HG03280 (cell line): ENCODE data around the gene ENOX1.
"Not testable (repeated sequence)": the region's sequence is repeated elsewhere in the genome, so short reads cannot be mapped to it uniquely, and the experiment has no call there.

Experiments
- ATAC-seq: cut with Tn5 transposase; IDR thresholded peaks from one replicate; pipeline ENCODE4 v1.9.1; 2021; ENCODE audit warnings: mild to moderate bottlenecking, moderate library complexity; ENCODE audit not compliant: unreplicated experiment

ENOX1 gene

GRCh38 chr13:43441899-43442499 is 344.8 kb downstream of the ENOX1 start:
- no peak for ATAC-seq

- no peak for ATAC-seq
Measured at GRCh38 chr13:43441464-43441863, 345.3 kb downstream of the ENOX1 start.

GRCh38 chr13:43434191-43434590 is 352.6 kb downstream of the ENOX1 start:
- ATAC-seq, result no peak

- ATAC-seq, result no peak
Measured at GRCh38 chr13:43433691-43434141, 353.1 kb downstream of the ENOX1 start.

- ATAC-seq, result no peak
Measured at GRCh38 chr13:43432958-43433357, 353.8 kb downstream of the ENOX1 start.

GRCh38 chr13:43431841-43432240 is 354.9 kb downstream of the ENOX1 start:
- ATAC-seq, result no peak

- ATAC-seq, result no peak
Measured at GRCh38 chr13:43431290-43431716, 355.5 kb downstream of the ENOX1 start.

- ATAC-seq, result no peak
Measured at GRCh38 chr13:43428545-43429296, 358.1 kb downstream of the ENOX1 start.

- ATAC-seq, result no peak
Measured at GRCh38 chr13:43426355-43426754, 360.4 kb downstream of the ENOX1 start.

- ATAC-seq, result no peak
Measured at GRCh38 chr13:43425234-43425633, 361.5 kb downstream of the ENOX1 start.

GRCh38 chr13:43424412-43424811 is 362.4 kb downstream of the ENOX1 start:
- ATAC-seq, result no peak

- no peak for ATAC-seq
Measured at GRCh38 chr13:43422116-43422515, 364.7 kb downstream of the ENOX1 start.

GRCh38 chr13:43416842-43417241 is 369.9 kb downstream of the ENOX1 start:
- not testable (repeated sequence) for ATAC-seq

GRCh38 chr13:43416408-43416807 is 370.4 kb downstream of the ENOX1 start:
- ATAC-seq, result not testable (repeated sequence)

GRCh38 chr13:43415903-43416391 is 370.8 kb downstream of the ENOX1 start:
- not testable (repeated sequence) for ATAC-seq

GRCh38 chr13:43414111-43414510 is 372.7 kb downstream of the ENOX1 start:
- no peak for ATAC-seq

GRCh38 chr13:43411741-43412140 is 375.0 kb downstream of the ENOX1 start:
- no peak for ATAC-seq

GRCh38 chr13:43411211-43411610 is 375.6 kb downstream of the ENOX1 start:
- ATAC-seq, result no peak

- ATAC-seq, result no peak
Measured at GRCh38 chr13:43408274-43408673, 378.5 kb downstream of the ENOX1 start.

- ATAC-seq, result no peak
Measured at GRCh38 chr13:43407023-43407581, 379.7 kb downstream of the ENOX1 start.

- ATAC-seq, result no peak
Measured at GRCh38 chr13:43405457-43405856, 381.3 kb downstream of the ENOX1 start.

- no peak for ATAC-seq
Measured at GRCh38 chr13:43402380-43402779, 384.4 kb downstream of the ENOX1 start.
